ENCODE data around the gene SUGCT. TPM values are rescaled to one million over a fixed set of nuclear protein-coding genes. Genes with fewer than 3 reads are reported as not detected.

The SUGCT gene
- total and polyA plus RNA-seq, 2 of the 13 experiments (the other 11 are each of a cell fraction or from before 2014, with no cell fraction given) = 10.1 to 22.2 TPM

- TF ChIP-seq CSRNP1 (CRISPR knock-in tag; IDR thresholded peaks at IDR 0.05) = no peak
- peak; percentile 72; the same call in 1 of the 2 replicates for TF ChIP-seq FOXP4 (CRISPR knock-in tag; IDR thresholded peaks at IDR 0.05)
- no peak for TF ChIP-seq KLF6 (CRISPR knock-in tag; IDR thresholded peaks at IDR 0.05)
- TF ChIP-seq ZNF672 (CRISPR knock-in tag; IDR thresholded peaks at IDR 0.05) = no peak
- no peak for TF ChIP-seq IKZF1 (IDR thresholded peaks at IDR 0.05)
- peak; percentile 71 for TF ChIP-seq HDAC1 (CRISPR knock-in tag; IDR thresholded peaks at IDR 0.05)
- TF ChIP-seq ZNF644 (CRISPR knock-in tag; IDR thresholded peaks at IDR 0.05; ENCODE audit: low read depth) = peak; percentile 97
- 0 out of 2 replicates have a peak, but pooled peaks have one; percentile 38 for TF ChIP-seq TGIF2 (CRISPR knock-in tag; IDR thresholded peaks at IDR 0.05)
- TF ChIP-seq HMGXB3 (CRISPR knock-in tag; IDR thresholded peaks at IDR 0.05; ENCODE audit: borderline replicate concordance) = no peak
- no peak for TF ChIP-seq NR3C1 (CRISPR knock-in tag; IDR thresholded peaks at IDR 0.05)
- TF ChIP-seq SALL2 (CRISPR knock-in tag; IDR thresholded peaks at IDR 0.05) = no peak
- TF ChIP-seq ZNF879 (CRISPR knock-in tag; IDR thresholded peaks at IDR 0.05) = no peak
- peak; percentile 87 for TF ChIP-seq GATAD2A (CRISPR knock-in tag; IDR thresholded peaks at IDR 0.05)
- TF ChIP-seq FOXO1 (CRISPR knock-in tag; IDR thresholded peaks at IDR 0.05) = 0 out of 2 replicates have a peak, but pooled peaks have one; percentile 44
- TF ChIP-seq ZNF747 (CRISPR knock-in tag; IDR thresholded peaks at IDR 0.05; ENCODE audit: borderline replicate concordance) = no peak
- peak; percentile 81 for TF ChIP-seq ZNF331 (CRISPR knock-in tag; IDR thresholded peaks at IDR 0.05)
- peak; percentile 67; the same call in 1 of the 2 replicates for TF ChIP-seq MEIS1 (CRISPR knock-in tag; IDR thresholded peaks at IDR 0.05; ENCODE audit: borderline replicate concordance)
- peak; percentile 91 for TF ChIP-seq CEBPG (CRISPR knock-in tag; IDR thresholded peaks at IDR 0.05)
- TF ChIP-seq ZNF24 (IDR thresholded peaks at IDR 0.05) = no peak
- TF ChIP-seq SUZ12 (IDR thresholded peaks at IDR 0.05; ENCODE audit: low read depth, low read length) = no peak
- 0 out of 2 replicates have a peak, but pooled peaks have one; percentile 33 for TF ChIP-seq ZSCAN21 (CRISPR knock-in tag; IDR thresholded peaks at IDR 0.05; ENCODE audit: borderline replicate concordance)
- TF ChIP-seq KLF11 (CRISPR knock-in tag; IDR thresholded peaks at IDR 0.05) = no peak
- no peak for TF ChIP-seq ZFP36L2 (CRISPR knock-in tag; IDR thresholded peaks at IDR 0.05)
- TF ChIP-seq ZNF773 (CRISPR knock-in tag; IDR thresholded peaks at IDR 0.05; ENCODE audit: borderline replicate concordance) = no peak
Measured at GRCh38 chr7:40755438-40755837, 620.6 kb downstream of the SUGCT start (continued).
